Measurements from ENCODE around the gene TMEM40.
"Not testable (repeated sequence)": the region's sequence is repeated elsewhere in the genome, so short reads cannot be mapped to it uniquely, and the experiment has no call there.

TMEM40 gene

DNA sequence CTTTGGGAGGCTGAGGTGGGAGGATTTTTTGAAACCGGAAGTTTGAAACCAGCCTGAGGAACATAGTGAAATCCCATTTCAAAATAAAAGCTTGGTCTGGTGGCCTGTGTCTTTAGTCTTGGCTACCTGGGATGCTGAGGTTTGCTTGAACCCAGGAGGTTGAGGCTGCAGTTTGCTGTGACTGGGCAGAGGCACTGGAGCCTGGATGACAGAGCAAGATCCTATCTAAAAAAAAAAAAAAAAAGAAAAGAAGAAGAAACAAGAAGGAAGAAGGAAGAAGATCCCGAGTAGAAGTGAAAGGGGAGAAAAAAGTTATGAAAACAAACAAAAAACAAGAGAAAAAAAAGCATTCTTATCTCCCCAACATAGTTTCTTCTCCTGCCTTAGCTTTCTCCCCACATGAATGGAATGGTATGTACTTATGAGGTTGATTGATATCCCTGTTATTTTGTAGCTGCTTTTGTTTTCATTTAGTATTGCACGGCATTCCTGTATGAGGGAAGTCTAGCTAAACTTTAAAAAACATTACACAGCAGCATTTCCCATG, 42.4 kb downstream of the TMEM40 start:
- no peak for DNase-seq (ENCODE audit: low read depth)

DNA sequence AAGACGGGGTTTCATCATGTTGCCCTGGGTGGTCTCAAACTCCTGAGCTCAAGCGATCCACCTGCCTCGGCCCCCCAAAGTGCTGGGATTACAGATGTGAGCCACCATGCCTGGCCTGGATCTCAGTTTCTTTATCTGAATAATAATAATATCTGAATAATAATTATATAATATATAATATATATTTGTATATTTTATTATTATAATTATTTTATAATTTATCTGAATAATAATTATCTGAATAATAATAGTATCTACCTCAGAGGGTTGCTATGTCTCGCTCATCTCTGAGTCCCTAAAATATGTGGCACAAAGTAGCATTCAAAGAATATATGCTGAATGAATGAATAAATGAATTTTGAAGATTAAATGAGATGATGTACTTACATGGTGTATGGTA, 44.8 kb downstream of the TMEM40 start:
- DNase-seq (ENCODE audit: low read depth) = no peak

DNA sequence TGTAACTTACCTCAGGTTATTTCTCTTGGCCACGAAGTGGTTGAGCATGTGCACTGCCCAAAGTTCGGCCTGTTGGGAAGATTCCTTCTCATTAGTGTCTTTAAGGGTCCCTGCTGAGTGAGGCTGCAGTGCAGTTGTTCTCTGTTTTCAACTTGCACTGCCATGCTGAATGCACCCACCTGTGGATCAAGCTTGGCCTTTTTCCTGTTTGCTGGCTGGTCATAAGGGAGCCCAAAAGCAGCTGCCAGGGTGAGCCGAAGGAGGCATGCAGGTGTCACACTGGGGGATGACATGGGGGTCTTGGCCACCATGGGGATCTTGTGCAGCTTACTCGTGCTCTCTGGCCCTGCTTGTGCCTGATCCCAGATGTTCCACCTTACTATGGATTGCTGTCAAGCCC, 49.0 kb downstream of the TMEM40 start:
- DNase-seq (ENCODE audit: low read depth) = no peak

DNA sequence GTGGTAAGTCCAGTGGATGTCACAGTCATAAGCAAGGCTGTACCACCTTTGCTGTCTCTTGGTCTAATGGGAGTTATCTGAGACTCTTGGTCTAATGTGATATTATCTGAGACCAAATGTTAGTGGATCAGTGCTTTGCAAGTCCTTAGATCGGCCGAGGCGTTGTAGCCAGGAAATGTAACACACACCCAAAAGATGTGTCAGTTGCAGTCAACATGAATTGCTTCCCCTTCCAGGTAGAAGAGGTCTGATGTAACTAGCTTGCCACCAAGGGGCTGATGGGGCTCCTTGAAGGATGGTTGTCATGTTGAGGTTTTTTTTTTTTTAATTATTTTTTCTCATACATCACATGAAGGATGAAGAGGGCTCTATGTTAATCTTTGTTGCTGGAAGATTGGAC, 49.7 kb downstream of the TMEM40 start:
- DNase-seq (ENCODE audit: low read depth) = no peak

DNA sequence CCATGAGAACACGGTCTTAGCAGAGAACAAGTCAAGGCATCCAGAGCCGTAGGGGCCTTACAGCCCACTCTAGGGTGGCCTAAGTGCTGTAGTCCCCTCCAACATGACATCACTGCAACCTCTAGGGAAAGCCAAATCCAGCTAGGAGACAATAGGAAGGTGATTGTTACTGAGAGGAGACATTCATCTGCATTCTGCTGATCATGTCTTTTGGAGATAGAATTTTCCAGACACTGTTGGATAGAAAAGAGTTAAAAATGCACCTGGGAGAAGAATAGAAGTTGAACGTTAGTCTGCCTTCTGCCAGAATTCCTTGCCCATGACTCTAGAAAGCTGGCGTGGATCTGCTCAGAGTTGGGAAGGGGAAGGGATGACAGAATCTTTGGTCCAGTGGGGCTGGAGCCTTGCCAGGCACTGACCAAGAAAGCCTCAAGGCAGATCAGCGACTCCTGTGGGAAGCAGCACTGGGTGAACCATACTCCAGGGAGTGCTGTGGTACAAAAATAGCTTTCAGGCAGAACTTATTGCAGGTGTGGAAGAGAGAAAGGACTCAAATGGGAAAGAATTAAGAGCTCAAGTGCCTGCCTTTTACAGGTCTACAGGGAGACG, 50.4 kb downstream of the TMEM40 start:
- no peak for DNase-seq (ENCODE audit: low read depth)

DNA sequence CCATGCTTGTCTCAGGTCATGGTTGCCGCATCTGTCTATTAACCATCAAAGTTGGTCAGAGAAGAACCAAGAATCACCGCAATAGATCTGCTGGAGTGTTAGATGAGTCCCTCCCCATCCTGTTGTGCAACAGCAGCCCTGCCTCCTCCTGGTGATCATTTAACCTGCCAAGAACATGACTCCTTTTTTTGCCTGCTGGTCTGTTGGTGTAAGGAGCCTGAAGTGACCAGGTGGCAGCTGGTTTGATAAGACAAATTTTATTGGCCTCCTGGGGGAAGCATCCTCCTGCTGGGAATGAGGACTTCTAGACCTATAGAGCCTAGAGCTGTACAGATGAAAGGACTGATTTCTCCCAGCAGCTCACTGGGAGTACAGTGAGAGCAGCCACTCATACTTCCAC, 51.6 kb downstream of the TMEM40 start:
- no peak for DNase-seq (ENCODE audit: low read depth)

DNA sequence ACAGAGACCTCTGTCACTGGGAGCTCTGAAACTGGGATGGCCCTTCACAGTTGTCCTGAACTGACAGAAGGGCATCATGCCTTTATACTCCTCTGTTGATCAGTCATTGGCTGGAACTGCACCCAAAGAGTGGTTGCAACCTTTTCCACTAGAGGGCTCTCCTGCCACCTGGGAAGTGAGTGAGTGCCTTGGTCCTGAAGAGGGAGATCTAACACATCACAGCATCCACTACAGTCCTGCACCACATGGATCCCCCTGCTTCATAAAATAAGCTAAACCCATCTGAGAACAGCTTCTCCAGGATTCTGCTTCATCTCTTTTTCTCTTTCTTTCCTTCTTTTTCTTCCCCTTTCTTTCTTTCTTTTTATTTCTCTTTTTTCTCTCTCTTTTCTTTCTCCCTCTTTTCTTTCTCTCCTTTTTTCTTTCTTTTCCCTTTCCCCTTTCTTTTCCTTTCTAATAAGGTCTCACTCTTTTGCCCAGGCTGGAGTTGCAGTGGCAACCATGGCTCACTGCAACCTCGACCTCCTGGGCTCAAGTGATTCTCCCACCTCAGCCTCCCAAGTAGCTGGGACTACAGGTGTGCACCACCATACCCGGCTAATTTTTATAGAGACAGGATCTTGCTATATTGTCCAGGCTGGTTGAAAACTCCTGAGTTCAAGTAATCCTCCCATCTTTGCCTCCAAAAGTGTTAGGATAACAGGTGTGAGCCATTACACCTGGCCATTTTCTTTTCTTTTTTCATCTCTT, 52.4 kb downstream of the TMEM40 start:
- DNase-seq (ENCODE audit: low read depth) = peak; percentile 2

DNA sequence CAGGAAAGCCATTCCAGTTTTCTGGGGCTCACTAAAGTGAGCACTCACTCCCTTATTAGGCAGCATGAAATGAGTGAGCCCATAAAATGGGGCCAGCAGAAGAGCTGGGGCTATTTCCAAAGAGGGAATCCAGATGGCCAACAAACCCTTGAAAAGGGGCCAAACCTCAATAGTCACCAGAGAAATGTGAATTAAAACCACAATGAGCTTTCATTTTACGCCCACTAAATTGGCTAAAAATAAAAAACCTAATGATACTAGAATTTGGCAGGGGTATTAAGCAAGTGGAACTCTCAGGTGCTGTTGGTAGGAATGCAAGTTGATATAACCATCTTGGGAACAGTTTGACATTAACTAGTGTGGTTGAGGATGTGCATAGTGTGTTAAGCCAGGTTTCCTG, 53.1 kb downstream of the TMEM40 start:
- DNase-seq (ENCODE audit: low read depth) = no peak

DNA sequence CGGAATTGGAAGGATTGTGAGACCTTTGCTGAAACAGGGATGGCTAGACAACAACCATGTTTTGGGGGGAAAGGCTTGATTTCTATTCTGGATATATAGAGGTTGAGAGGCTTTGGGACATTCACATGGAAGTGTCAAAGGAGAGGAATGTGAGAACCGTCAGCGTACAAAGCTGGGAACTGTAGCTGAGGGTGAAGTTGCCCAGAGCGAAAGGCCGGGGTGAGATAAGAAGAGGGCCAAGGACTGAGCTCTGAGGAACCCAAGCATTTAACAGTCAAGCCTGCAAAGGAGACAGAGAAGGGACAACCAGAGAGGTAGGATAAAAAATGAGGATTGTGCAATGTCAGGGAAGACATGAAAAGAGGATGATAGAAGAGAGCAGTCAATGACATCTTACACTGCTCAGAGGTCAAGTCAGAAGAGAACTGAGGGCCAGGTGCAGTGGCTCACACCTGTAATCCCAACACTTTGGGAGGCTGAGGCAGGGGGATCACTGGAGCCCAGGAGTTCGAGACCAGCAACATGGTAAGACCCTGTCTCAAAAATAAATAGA, 53.6 kb downstream of the TMEM40 start:
- no peak for DNase-seq (ENCODE audit: low read depth)

DNA sequence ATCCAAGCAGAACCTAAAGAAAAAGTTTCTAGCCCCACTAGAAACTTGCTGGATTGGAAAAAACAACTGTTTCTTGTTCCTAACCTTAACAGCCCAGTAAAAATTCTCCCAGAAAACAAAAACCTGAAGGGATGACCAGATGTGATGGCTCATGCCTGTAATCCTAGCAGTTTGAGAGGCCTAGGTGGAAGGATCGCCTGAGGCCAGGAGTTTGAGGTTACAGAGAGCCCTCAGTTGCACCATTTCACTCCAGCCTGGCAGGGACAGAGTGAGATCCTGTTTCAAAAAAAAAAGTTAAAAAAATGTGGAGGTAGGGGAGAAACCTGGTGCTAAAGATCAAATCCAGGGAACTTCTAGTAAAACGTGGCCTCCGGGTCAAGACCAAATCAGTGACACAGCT, 56.6 kb downstream of the TMEM40 start:
- DNase-seq (ENCODE audit: low read depth) = no peak

DNA sequence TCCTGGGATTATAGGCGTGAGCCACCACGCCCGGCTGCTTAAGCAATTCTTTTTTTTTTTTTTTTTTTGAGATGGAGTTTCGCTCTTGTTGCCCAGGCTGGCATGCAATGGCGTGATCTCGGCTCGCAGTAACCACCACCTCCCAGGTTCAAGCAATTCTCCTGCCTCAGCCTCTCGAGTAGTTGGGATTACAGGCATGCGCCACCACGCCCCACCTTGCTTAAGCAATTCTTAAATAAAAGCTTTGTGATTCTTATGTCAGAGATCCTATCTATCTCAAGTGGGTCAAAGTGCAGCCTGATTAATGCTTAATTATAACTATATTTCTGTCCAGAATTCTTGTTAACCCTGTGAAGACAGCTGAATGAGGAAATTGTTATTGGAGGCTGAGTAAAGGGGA, 57.5 kb downstream of the TMEM40 start:
- not testable (repeated sequence) for DNase-seq (ENCODE audit: low read depth)

DNA sequence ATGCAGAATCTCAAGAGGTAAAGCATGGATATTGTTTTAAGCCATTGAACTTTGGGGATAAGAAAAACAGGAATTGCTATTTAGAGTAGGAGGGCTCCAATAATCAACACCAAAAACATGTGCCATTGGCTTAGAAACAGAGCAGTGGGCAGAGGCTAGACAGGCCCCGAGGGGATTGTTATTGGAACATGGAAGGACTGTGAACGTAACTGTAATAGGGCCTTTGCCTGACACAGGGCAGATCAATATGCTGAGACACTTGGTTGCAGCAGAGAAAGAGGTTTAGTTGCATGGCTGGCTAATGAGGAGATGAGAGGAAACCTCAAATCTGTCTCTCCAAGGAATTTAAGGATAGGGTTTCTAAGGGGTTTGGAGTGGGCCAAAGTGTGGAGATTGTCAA, 58.3 kb downstream of the TMEM40 start:
- no peak for DNase-seq (ENCODE audit: low read depth)

DNA sequence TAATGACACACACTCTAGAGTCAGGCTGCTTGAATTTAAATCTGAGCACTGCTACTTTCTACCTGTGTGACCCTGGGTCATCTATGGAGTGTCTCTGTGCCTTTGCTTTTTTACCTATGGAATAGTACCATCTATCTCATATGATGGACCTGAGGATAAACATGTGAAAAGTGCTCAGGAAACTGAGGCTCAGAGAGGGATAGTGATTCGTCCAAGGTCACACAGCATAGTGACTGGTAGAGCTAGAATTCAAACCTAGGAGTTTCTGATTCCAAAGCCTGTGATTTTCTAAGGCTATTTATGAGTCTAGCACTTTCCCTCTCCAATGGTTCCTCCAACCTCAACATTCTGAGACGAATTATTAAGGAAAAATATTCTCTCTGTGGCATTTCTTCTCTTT, 63.1 kb downstream of the TMEM40 start:
- no peak for DNase-seq (ENCODE audit: low read depth)

DNA sequence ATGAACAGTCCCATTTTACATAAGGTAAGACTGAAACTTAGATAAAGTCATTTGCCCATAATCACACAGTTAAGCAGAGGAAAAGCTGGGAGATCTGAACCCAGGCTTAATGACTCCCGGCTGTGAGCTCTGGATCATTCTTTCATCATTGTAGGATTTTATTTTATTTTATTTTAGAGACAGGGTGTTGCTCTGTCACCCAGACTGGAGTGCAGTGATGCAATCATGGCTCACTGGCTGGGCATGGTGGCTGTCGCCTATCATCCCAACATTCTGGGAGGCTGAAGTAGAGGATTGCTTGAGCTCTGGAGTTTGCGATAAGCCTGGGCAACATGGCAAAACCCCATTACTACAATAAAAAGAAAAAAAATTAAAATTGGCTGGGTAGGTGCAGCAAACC, 63.9 kb downstream of the TMEM40 start:
- no peak for DNase-seq (ENCODE audit: low read depth)

DNA sequence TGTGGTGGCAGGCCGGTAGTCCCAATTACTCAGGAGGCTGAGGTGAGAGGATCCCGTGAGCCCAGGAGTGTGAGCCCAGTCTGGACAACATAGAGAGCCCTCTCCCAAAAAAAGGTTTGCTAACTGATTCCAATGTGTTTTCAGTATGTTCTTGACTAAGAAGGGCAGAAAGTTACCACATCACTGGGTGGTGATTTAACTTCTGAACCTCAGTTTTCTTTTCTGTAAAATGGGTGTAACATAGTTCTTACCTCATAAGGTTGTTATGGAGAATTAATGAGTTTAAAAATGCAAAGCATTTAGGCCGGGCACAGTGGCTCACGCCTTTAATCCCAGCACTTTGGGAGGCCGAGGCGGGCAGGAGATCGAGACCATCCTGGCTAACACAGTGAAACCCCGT, 66.6 kb downstream of the TMEM40 start:
- no peak for DNase-seq (ENCODE audit: low read depth)

DNA sequence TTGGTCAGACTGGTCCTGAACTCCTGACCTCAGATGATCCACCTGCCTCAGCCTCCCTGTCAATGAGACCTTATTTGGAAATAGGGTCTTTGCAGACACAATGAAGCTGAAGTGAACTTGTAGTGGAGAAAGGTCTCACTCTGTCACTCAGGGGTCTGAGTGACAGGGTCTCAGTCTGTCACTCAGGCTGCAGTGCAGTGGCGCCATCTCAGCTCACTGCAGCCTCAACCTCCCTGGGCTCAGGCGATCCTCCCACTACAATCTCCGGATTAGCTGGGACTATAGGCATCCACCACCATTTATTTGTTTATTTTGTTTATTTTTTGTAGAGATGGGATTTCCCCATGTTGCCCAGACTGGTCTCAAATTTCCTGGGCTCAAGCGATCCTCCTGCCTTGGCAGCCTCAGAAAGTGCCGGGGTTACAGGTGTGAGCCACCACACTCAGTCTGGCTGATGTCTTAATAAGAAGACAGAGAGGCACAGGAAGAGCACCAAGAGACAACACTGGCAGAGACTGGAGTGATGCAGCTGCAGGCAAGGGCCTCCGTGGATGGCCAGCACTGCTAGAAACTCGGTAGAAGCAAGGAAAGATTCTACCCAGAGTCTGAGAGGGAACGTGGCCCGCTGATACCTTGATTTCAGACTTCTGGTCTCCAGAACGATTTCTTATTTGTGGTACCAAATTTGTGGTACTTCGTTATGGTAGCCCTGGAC, 68.9 kb downstream of the TMEM40 start:
- DNase-seq (ENCODE audit: low read depth) = no peak

DNA sequence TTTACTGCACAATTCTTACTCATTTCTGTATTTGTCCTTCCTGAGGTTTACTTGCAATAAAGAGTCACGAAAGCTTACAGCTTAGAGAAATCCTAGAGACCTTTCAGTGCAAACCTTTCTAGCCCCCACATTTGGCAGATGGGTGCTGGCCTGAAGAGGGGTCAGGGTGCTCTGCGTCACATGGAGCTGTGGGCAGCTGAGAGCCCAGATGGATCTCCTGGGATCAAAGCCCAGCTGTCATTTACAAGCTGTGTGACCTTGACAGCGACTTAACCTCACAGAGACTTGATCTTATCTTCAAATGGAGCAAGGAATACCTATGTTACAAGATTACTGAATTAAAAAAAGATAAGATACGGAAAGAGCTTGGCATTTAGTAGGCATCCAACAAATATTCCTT, 71.1 kb downstream of the TMEM40 start:
- DNase-seq (ENCODE audit: low read depth) = no peak

DNA sequence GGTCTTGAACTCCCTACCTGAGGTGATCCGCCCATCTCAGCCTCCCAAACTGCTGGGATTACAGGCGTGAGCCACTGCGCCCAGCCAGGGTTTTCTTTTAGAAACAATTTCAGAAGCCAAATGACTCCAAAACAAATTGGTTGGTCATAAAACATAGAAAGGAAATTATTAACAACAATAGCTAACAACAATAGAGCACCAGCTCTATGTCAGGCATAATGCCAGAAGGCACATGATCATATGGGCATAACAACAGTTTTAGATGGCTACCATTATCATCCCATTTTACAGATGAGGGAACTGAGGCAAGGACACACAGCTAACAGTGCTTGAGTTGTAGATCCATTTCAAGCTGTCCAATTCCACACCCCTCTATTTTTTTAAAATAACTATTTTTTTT, 73.0 kb downstream of the TMEM40 start:
- no peak for DNase-seq (ENCODE audit: low read depth)

Measured in activated T-helper 1 cell treated with Interleukin-2 at 50 U/mL for 16 hours (primary cell).